HEK293 (cell line): Measurements from ENCODE around the gene IL24.

Source experiments
- CTCF ChIA-PET: fragments of 350-600 bp; formaldehyde crosslinking; extraction: SDS; loops from one replicate; lab custom pipeline; 2021; ENCODE audit warnings: antibody characterized with exemption; lab: Yijun Ruan, JAX
- POLR2A ChIA-PET: fragments of 300-600 bp; formaldehyde crosslinking; extraction: SDS; loops from one replicate; lab custom pipeline; 2020; ENCODE audit warnings: antibody characterized with exemption, inconsistent platforms; lab: Yijun Ruan, JAX
- H3K27ac ChIP-seq: fragments of 200-500 bp; sonication (Bioruptor generic); 2 replicates; pipeline ENCODE4 v1.5.1; 2014; ENCODE audit warnings: low read depth, low read length, control low read depth, inconsistent platforms; ENCODE audit errors: extremely low read depth
- H3K36me3 ChIP-seq, 2 experiments: fragments of 200-500 bp in 1 of 2; sonication (Bioruptor generic) in 1 of 2; 1 replicate in 1 of 2; 2 replicates in 1 of 2; pipeline ENCODE4 v1.5.1; 2014 to 2017; ENCODE audit warnings: inconsistent platforms in 2 of 2, low read length in 2 of 2; ENCODE audit not compliant: control insufficient read depth in 2 of 2, insufficient read depth in 1 of 2
- H3K4me1 ChIP-seq: fragments of 200-500 bp; sonication (Bioruptor generic); 2 replicates; pipeline ENCODE4 v1.5.1; 2014; ENCODE audit warnings: mild to moderate bottlenecking, low read length, inconsistent platforms; ENCODE audit not compliant: control insufficient read depth, insufficient read depth
- H3K4me3 ChIP-seq: 2 replicates; pipeline ENCODE4 v1.5.1; 2011; ENCODE audit warnings: low read depth, mild to moderate bottlenecking, control low read depth, low read length, moderate library complexity
- H3K9me3 ChIP-seq: fragments of 200-500 bp; sonication (Bioruptor generic); 2 replicates; pipeline ENCODE4 v1.5.1; 2014; ENCODE audit warnings: low read depth, low read length, inconsistent platforms; ENCODE audit not compliant: control insufficient read depth, insufficient read depth
- EGR2 ChIP-seq: fragments of 450-650 bp; formaldehyde crosslinking; IDR thresholded peaks from 2 replicates; pipeline ENCODE4 v1.5.1; 2016; ENCODE audit warnings: low read depth, missing biosample characterization, missing genetic modification characterization
- KLF7 ChIP-seq: fragments of 450-650 bp; formaldehyde crosslinking; IDR thresholded peaks from 2 replicates; pipeline ENCODE4 v1.5.1; 2016; ENCODE audit warnings: missing biosample characterization, missing genetic modification characterization, borderline replicate concordance
- PRDM2 ChIP-seq: fragments of 450-650 bp; formaldehyde crosslinking; IDR thresholded peaks from 2 replicates; pipeline ENCODE4 v1.5.1; 2016; ENCODE audit warnings: missing biosample characterization, missing genetic modification characterization, borderline replicate concordance
- PRDM6 ChIP-seq: fragments of 450-650 bp; formaldehyde crosslinking; IDR thresholded peaks from 2 replicates; pipeline ENCODE4 v1.5.1; 2017; ENCODE audit warnings: missing biosample characterization, missing genetic modification characterization
- TRIM28 ChIP-seq: IDR thresholded peaks from 2 replicates; pipeline ENCODE4 v1.6.1; 2011; ENCODE audit warnings: low read length, control low read depth, borderline replicate concordance
- ZBTB1 ChIP-seq: fragments of 450-650 bp; formaldehyde crosslinking; IDR thresholded peaks from 2 replicates; pipeline ENCODE4 v1.5.1; 2016; ENCODE audit warnings: missing biosample characterization, missing genetic modification characterization
- ZBTB11 ChIP-seq: fragments of 450-650 bp; formaldehyde crosslinking; conservative IDR thresholded peaks from 2 replicates; pipeline ENCODE4 v1.5.1; 2016; ENCODE audit warnings: low read depth, missing biosample characterization, missing genetic modification characterization
- ZFHX2 ChIP-seq: fragments of 450-650 bp; formaldehyde crosslinking; conservative IDR thresholded peaks from 2 replicates; pipeline ENCODE4 v1.5.1; 2016; ENCODE audit warnings: missing biosample characterization, missing genetic modification characterization
- ZFP37 ChIP-seq: fragments of 450-650 bp; formaldehyde crosslinking; IDR thresholded peaks from 2 replicates; pipeline ENCODE4 v1.5.1; 2016; ENCODE audit warnings: missing biosample characterization, missing genetic modification characterization
- ZNF214 ChIP-seq: fragments of 450-650 bp; formaldehyde crosslinking; IDR thresholded peaks from 2 replicates; pipeline ENCODE4 v1.5.1; 2017; ENCODE audit warnings: missing biosample characterization, mild to moderate bottlenecking, missing genetic modification characterization, borderline replicate concordance
- ZNF239 ChIP-seq: fragments of 450-650 bp; formaldehyde crosslinking; IDR thresholded peaks from 2 replicates; pipeline ENCODE4 v1.5.1; 2016; ENCODE audit warnings: missing biosample characterization, missing genetic modification characterization
- ZNF266 ChIP-seq: fragments of 450-650 bp; formaldehyde crosslinking; IDR thresholded peaks from 2 replicates; pipeline ENCODE4 v1.5.1; 2016; ENCODE audit warnings: missing biosample characterization, missing genetic modification characterization, low read depth
- ZNF280D ChIP-seq: fragments of 450-650 bp; formaldehyde crosslinking; IDR thresholded peaks from 2 replicates; pipeline ENCODE4 v1.5.1; 2016; ENCODE audit warnings: missing biosample characterization, missing genetic modification characterization
- ZNF302 ChIP-seq: fragments of 450-650 bp; formaldehyde crosslinking; IDR thresholded peaks from 2 replicates; pipeline ENCODE4 v1.5.1; 2016; ENCODE audit warnings: missing biosample characterization, missing genetic modification characterization, low read depth
- ZNF404 ChIP-seq: fragments of 450-650 bp; formaldehyde crosslinking; IDR thresholded peaks from 2 replicates; pipeline ENCODE4 v1.5.1; 2017; ENCODE audit warnings: missing biosample characterization, missing genetic modification characterization

Gene IL24

GRCh38 chr1:206893380-206893779, 3.9 kb upstream of the IL24 start (continued):
- TF ChIP-seq PRDM2 (tag by site-specific recombination) (no peak), ZBTB11 (tag by site-specific recombination) (no peak), PRDM6 (tag by site-specific recombination) (peak; percentile 91), TRIM28 (no peak)
- TF ChIP-seq, all 188 proteins: peak for 4

- POLR2A ChIA-PET, result no interaction called here
- no peak for TF ChIP-seq ZBTB1
- TF ChIP-seq ZNF266 (tag by site-specific recombination), result no peak
- no peak for TF ChIP-seq ZFP37 (tag by site-specific recombination)
- no peak for TF ChIP-seq ZNF404 (tag by site-specific recombination)
- peak; percentile 44; the same call in 1 of the 2 replicates for TF ChIP-seq EGR2 (tag by site-specific recombination)
- no peak for TF ChIP-seq ZNF302 (tag by site-specific recombination)
- TF ChIP-seq ZNF239 (tag by site-specific recombination), result no peak
- TF ChIP-seq ZNF214, result no peak
- TF ChIP-seq ZNF280D (tag by site-specific recombination), result no peak
- peak; percentile 31; the same call in 1 of the 2 replicates for TF ChIP-seq ZFHX2 (tag by site-specific recombination)
- TF ChIP-seq KLF7, result no peak
- TF ChIP-seq, all 188 proteins: peak for 2
- CTCF ChIA-PET, result interaction anchor here (0.6 to 3.2 kb wide), 6 partner anchors 10 to 160 kb away, joined by 3 to 17 read pairs (median 4); partner anchors contain the start of gene IL20
Observed at GRCh38 chr1:206895325-206895724, 1.9 kb upstream of the IL24 start.

More at GRCh38 chr1:206895325-206895724, 1.9 kb upstream of the IL24 start:
- H3K27ac ChIP-seq, result no peak overlapping the region
- no peaks in the 10 kb centered on the region; the same call in 1 of the 2 replicates for H3K4me1 ChIP-seq
- no peaks in the 10 kb centered on the region for H3K9me3 ChIP-seq
- H3K4me3 ChIP-seq, result no peak overlapping the region
- H3K36me3 ChIP-seq, result no peaks in the 10 kb centered on the region
